K562 (cell line): Measurements from ENCODE around the gene LPCAT2. TPM values are rescaled to one million over a fixed set of nuclear protein-coding genes. Genes with fewer than 3 reads are reported as not detected.

Experiments
- ATAC-seq: fragments of 200-7000 bp; cut with Tn5 transposase; 3 replicates; pipeline ENCODE4 v1.9.1; 2020; ENCODE audit warnings: moderate library complexity
- BruUV-seq: library from RNA; stranded (reverse); fragments of 400-500 nt; replicated peaks from 2 replicates; lab custom pipeline; 2021; lab: Mats Ljungman, UMichigan
- CTCF ChIA-PET: fragments of 300-600 bp; formaldehyde crosslinking; extraction: SDS; loops from one replicate; lab custom pipeline; 2021; ENCODE audit warnings: low intra/inter-chr PET ratio; lab: Yijun Ruan, JAX
- POLR2A ChIA-PET: fragments of 300-600, 350-650 bp; sonication (Branson Sonifier 250); formaldehyde crosslinking; extraction: SDS; loops from one replicate; lab custom pipeline; 2021; ENCODE audit warnings: antibody characterized with exemption, inconsistent platforms; lab: Yijun Ruan, JAX
- DNase-seq, 4 experiments: peaks; one replicate each; pipeline versions ENCODE4 v3.0.0 to v3.0.0-alpha.2; 2011 to 2018; ENCODE audit warnings: low spot score in 3 of 4, mixed read lengths in 3 of 4; ENCODE audit errors: extremely low read depth in 1 of 4
- FAIRE-seq: peaks from 2 replicates; lab custom pipeline; 2011; peaks lifted over from hg19 to GRCh38; lab: Jason Lieb, UNC
- H2AFZ ChIP-seq: 2 replicates; pipeline ENCODE4 v1.6.0; 2011; ENCODE audit warnings: low read depth, low read length, control low read depth, inconsistent platforms
- H3K27ac ChIP-seq: fragments of 200-600 bp; 3 replicates; pipeline ENCODE4 v1.8.0; 2011; ENCODE audit warnings: low read depth, mild to moderate bottlenecking, control low read depth, inconsistent platforms, low read length, moderate library complexity, mixed read lengths; ENCODE audit errors: extremely low read depth
- H3K27me3 ChIP-seq, 2 experiments: fragments of 300-600 bp in 1 of 2; 2 replicates in 1 of 2; 3 replicates in 1 of 2; pipeline versions ENCODE4 v1.6.0 to v1.8.0; 2011; ENCODE audit warnings: inconsistent platforms in 2 of 2, low read length in 2 of 2, mild to moderate bottlenecking in 1 of 2, mixed read lengths in 1 of 2, moderate library complexity in 1 of 2; ENCODE audit not compliant: control insufficient read depth in 2 of 2, insufficient read depth in 2 of 2
- H3K36me3 ChIP-seq: fragments of 300-600 bp; 3 replicates; pipeline ENCODE4 v1.8.0; 2011; ENCODE audit warnings: mild to moderate bottlenecking, low read length, inconsistent platforms; ENCODE audit not compliant: control insufficient read depth, insufficient read depth
- H3K4me1 ChIP-seq, 2 experiments: fragments of 200-600 bp in 1 of 2; replicated peaks in 1 of 2; 2 replicates in 1 of 2; 3 replicates in 1 of 2; pipeline versions ENCODE4 v1.5.1 to v1.8.0; 2011; ENCODE audit warnings: inconsistent platforms in 2 of 2, low read length in 2 of 2, mild to moderate bottlenecking in 1 of 2, mixed read lengths in 1 of 2, moderate library complexity in 1 of 2; ENCODE audit not compliant: control insufficient read depth in 2 of 2, insufficient read depth in 2 of 2
- H3K4me2 ChIP-seq: 2 replicates; pipeline ENCODE4 v1.6.1; 2011; ENCODE audit warnings: low read length, control low read depth, inconsistent platforms, mixed read lengths; ENCODE audit not compliant: insufficient read depth
- H3K4me3 ChIP-seq: fragments of 200-600 bp; sonication (generic), shearing (Covaris generic); 2 replicates; pipeline ENCODE4 v1.5.1; 2016; ENCODE audit warnings: control low read depth, inconsistent platforms
- H3K79me2 ChIP-seq: fragments of 200-600 bp; 3 replicates; pipeline ENCODE4 v1.8.0; 2011; ENCODE audit warnings: low read length, inconsistent platforms; ENCODE audit not compliant: control insufficient read depth, insufficient read depth
- H3K9ac ChIP-seq, 2 experiments: 2 replicates each; pipeline versions ENCODE4 v1.6.0 to v1.6.1; 2011; ENCODE audit warnings: low read depth in 2 of 2, low read length in 2 of 2, control low read depth in 1 of 2, inconsistent platforms in 1 of 2, mild to moderate bottlenecking in 1 of 2, mixed read lengths in 1 of 2; ENCODE audit not compliant: insufficient read depth in 1 of 2
- H3K9me1 ChIP-seq: one replicate; pipeline ENCODE4 v1.6.0; 2011; ENCODE audit warnings: inconsistent platforms, mild to moderate bottlenecking, low read length, moderate library complexity; ENCODE audit not compliant: control insufficient read depth, insufficient read depth
- H3K9me3 ChIP-seq: replicated peaks from 2 replicates; pipeline ENCODE4 v1.5.1; 2011; ENCODE audit warnings: low read depth, low read length, inconsistent platforms; ENCODE audit not compliant: control insufficient read depth, insufficient read depth
- H4K20me1 ChIP-seq: replicated peaks from 2 replicates; pipeline ENCODE4 v1.6.1; 2011; ENCODE audit warnings: low read length, inconsistent platforms, mixed read lengths; ENCODE audit not compliant: control insufficient read depth, insufficient read depth
- CTCF ChIP-seq, 3 experiments: IDR thresholded peaks in 2 of 3; conservative IDR thresholded peaks in 1 of 3; 2 replicates each; pipeline ENCODE4 v1.5.1; 2011 to 2012; ENCODE audit warnings: low read length in 3 of 3, mild to moderate bottlenecking in 3 of 3, control low read depth in 2 of 3, improper control_type of control experiment in 1 of 3, inconsistent platforms in 1 of 3, low read depth in 1 of 3, mixed read lengths in 1 of 3, moderate library complexity in 1 of 3; ENCODE audit not compliant: insufficient read depth in 2 of 3
- DEAF1 ChIP-seq: fragments of 450-650 bp; formaldehyde crosslinking; IDR thresholded peaks from 2 replicates; pipeline ENCODE4 v1.4.0; 2020; ENCODE audit warnings: mild to moderate bottlenecking, moderate library complexity
- ESRRB ChIP-seq: fragments of 250-450 bp; sonication (Bioruptor Pico); IDR thresholded peaks from 2 replicates; pipeline ENCODE4 v1.5.0; 2020; ENCODE audit warnings: mild to moderate bottlenecking, moderate library complexity, borderline replicate concordance
- FOXJ2 ChIP-seq: fragments of 200-800 bp; sonication (Bioruptor generic); IDR thresholded peaks from 2 replicates; pipeline ENCODE4 v1.6.1; 2016; ENCODE audit warnings: missing genetic modification characterization, missing compliant biosample characterization
- HIVEP1 ChIP-seq: fragments of 250-450 bp; sonication (Bioruptor Pico); IDR thresholded peaks from 2 replicates; pipeline ENCODE4 v1.4.0; 2020; ENCODE audit warnings: mild to moderate bottlenecking
- KLF10 ChIP-seq: fragments of 250-450 bp; sonication (Bioruptor Pico); IDR thresholded peaks from 2 replicates; pipeline ENCODE4 v1.6.1; 2021; ENCODE audit warnings: matching md5 sums
- NFRKB ChIP-seq: fragments of 450-650 bp; IDR thresholded peaks from 2 replicates; pipeline ENCODE4 v1.6.1; 2016; ENCODE audit warnings: low read depth
- NKRF ChIP-seq: fragments of 450-650 bp; IDR thresholded peaks from 2 replicates; pipeline ENCODE4 v1.6.1; 2016; ENCODE audit warnings: borderline replicate concordance
- SREBF2 ChIP-seq: sonication (generic); formaldehyde crosslinking; IDR thresholded peaks from 2 replicates; pipeline ENCODE4 v1.4.0; 2020; ENCODE audit warnings: mild to moderate bottlenecking, missing genetic modification reagents
- ZBTB17 ChIP-seq: fragments of 450-650 bp; formaldehyde crosslinking; IDR thresholded peaks from 2 replicates; pipeline ENCODE4 v1.4.0; 2020; ENCODE audit warnings: mild to moderate bottlenecking
- WGBS: fragments of 100-300 bp; shearing (Covaris generic); methylation state at CpG from one replicate; pipeline ENCODE4 v1.1.6; 2016; ENCODE audit warnings: low coverage, mixed read lengths; ENCODE audit not compliant: insufficient coverage; ENCODE audit errors: missing lambda C conversion rate; 5-methylcytosine and 5-hydroxymethylcytosine counted together
- in situ Hi-C: fragments of 300-500 bp; cut with MboI; formaldehyde crosslinking; loops from 4 replicates; pipeline ENCODE4 v1.15.0; 2018; ENCODE audit warnings: inconsistent platforms, mixed read lengths
- intact Hi-C: fragments of 100-400 bp; cut with micrococcal nuclease; formaldehyde crosslinking; loops from 2 replicates; pipeline ENCODE4 v1.14.2; 2022
- polyA plus RNA-seq, 8 experiments: library from polyadenylated mRNA; depleted of rRNA in 4 of 8; stranded (reverse) in 5 of 8; unstranded in 3 of 8; fragments of >200 nt; fragmentation: Nextera tagmentation in 2 of 8; fragmentation: Illumina TruSeq in 1 of 8; extraction: Ambion mirVana in 2 of 8; extraction: Trizol in 1 of 8; gene quantifications; 2 replicates each; pipeline versions ENCODE4 v1.2.1 to v1.2.3, GENCODE V29; 2011 to 2014; ENCODE audit warnings: inconsistent platforms in 1 of 8, missing spikeins in 1 of 8
- total RNA-seq, 7 experiments: library from RNA; depleted of rRNA in 6 of 7; stranded (reverse); fragments of >200 nt in 6 of 7; fragmentation: Illumina TruSeq in 2 of 7; extraction: Trizol in 2 of 7; gene quantifications; 2 replicates each; pipeline versions ENCODE4 v1.2.1 to v1.2.3, GENCODE V29; 2011 to 2021; ENCODE audit warnings: low replicate concordance in 1 of 7
- TF ChIP-seq, protein P1 (sequence below): IDR thresholded peaks from 3 replicates; pipeline ENCODE4 v1.6.1; 2011; ENCODE audit warnings: borderline replicate concordance, mild to moderate bottlenecking, moderate library complexity; ENCODE audit not compliant: insufficient read length; ENCODE audit errors: extremely low read depth
- TF ChIP-seq, protein P2 (sequence below), 2 experiments: fragments of 250-450 bp in 1 of 2; fragments of 450-650 bp in 1 of 2; sonication (Bioruptor Pico) in 1 of 2; IDR thresholded peaks; 2 replicates each; pipeline versions ENCODE4 v1.6.1 to v1.8.0; 2016 to 2021; ENCODE audit warnings: mild to moderate bottlenecking in 2 of 2, moderate library complexity in 2 of 2, missing compliant biosample characterization in 1 of 2, missing genetic modification characterization in 1 of 2

LPCAT2 gene
- total and polyA plus RNA-seq, 9 of the 15 experiments (the other 6 are each of a cell fraction or from before 2014, with no cell fraction given) = 2.9 to 15.0 (median 7.3) TPM

DNA sequence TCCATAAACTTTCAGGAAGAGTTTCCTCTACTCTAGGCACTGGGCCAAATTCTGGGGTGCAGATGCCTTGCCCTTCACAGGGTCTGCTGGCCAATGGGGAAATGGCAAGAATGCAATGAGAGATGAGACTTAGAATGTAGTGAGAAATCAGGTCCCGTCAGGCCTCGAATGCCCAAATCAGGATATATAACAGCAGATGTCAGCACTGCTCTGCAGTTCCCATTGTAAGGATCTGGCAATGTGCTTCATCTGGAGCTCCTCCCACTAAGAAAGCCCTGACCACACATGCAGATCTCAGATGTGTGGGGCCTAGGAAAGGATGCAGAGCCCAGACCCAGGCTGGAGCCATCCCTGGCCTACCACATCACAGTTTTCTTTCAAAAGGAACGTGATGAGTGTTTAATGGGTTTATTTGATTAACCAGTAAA, 13.9 kb upstream of the LPCAT2 start:
- Histone ChIP-seq H3K4me1 (peaks cover 0 to 6% of the 10 kb centered on the region in 2 experiments; a peak in 1 of 5 replicates), H3K27ac (no peak overlapping the region), H3K9me3 (no peaks in the 10 kb centered on the region), H3K4me2 (no peak overlapping the region), H3K27me3 (peaks cover 0 to 19% of the 10 kb centered on the region in 2 experiments; a peak in 4 of 5 replicates), H3K9ac (no peak overlapping the region), H3K9me1 (no peaks in the 10 kb centered on the region), H4K20me1 (0 out of 2 replicates have a peak, but pooled peaks cover 4% of the 10 kb centered on the region), H2AFZ (no peak overlapping the region), H3K36me3 (no peaks in the 10 kb centered on the region), H3K79me2 (no peaks in the 10 kb centered on the region), H3K4me3 (no peak overlapping the region)
- FAIRE-seq = peak; percentile 42
- 3% methylated on average over 3 of the region's 3 CpGs for WGBS
- intact Hi-C loops = loop anchor here (1.0 to 10.0 kb wide), 2 partner anchors 150 to 206 kb away; no protein-coding TSS in a partner anchor
- POLR2A ChIA-PET = interaction anchor here (0.5 to 0.6 kb wide), 2 partner anchors 9 to 449 kb away, joined by 3 read pairs; no protein-coding TSS in a partner anchor
- BruUV-seq = no TSS peak
- in situ Hi-C loops = loop anchor here (10.0 kb wide), 1 partner anchor 350 kb away; no protein-coding TSS in a partner anchor
- peak in 2 of 4 experiments; percentile 39 to 47 for DNase-seq
- peak; percentile 84 for ATAC-seq
- CTCF ChIA-PET = interaction anchor here (0.5 to 2.0 kb wide), 7 partner anchors 30 to 348 kb away, joined by 3 to 22 read pairs (median 4); no protein-coding TSS in a partner anchor
- TF ChIP-seq ESRRB (CRISPR knock-in tag) (no peak), HIVEP1 (CRISPR knock-in tag) (no peak), SREBF2 (CRISPR knock-in tag) (no peak), DEAF1 (peak; percentile 84), ZBTB17 (CRISPR knock-in tag) (peak; percentile 85), NKRF (no peak), CTCF (IDR thresholded peaks at IDR 0.05 in 2 of 3, conservative IDR thresholded peaks at IDR 0.05 in 1 of 3; ENCODE audit: insufficient read depth in 2 of 3, low read depth in 1 of 3, low read length in 3 of 3) (peak; percentile 48 to 72 (median 51)), KLF10 (no peak), NFRKB (no peak), FOXJ2 (tag) (no peak)
- TF ChIP-seq, protein P1, sequence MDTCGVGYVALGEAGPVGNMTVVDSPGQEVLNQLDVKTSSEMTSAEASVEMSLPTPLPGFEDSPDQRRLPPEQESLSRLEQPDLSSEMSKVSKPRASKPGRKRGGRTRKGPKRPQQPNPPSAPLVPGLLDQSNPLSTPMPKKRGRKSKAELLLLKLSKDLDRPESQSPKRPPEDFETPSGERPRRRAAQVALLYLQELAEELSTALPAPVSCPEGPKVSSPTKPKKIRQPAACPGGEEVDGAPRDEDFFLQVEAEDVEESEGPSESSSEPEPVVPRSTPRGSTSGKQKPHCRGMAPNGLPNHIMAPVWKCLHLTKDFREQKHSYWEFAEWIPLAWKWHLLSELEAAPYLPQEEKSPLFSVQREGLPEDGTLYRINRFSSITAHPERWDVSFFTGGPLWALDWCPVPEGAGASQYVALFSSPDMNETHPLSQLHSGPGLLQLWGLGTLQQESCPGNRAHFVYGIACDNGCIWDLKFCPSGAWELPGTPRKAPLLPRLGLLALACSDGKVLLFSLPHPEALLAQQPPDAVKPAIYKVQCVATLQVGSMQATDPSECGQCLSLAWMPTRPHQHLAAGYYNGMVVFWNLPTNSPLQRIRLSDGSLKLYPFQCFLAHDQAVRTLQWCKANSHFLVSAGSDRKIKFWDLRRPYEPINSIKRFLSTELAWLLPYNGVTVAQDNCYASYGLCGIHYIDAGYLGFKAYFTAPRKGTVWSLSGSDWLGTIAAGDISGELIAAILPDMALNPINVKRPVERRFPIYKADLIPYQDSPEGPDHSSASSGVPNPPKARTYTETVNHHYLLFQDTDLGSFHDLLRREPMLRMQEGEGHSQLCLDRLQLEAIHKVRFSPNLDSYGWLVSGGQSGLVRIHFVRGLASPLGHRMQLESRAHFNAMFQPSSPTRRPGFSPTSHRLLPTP = no peak
- TF ChIP-seq, protein P2, sequence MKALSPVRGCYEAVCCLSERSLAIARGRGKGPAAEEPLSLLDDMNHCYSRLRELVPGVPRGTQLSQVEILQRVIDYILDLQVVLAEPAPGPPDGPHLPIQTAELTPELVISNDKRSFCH (CRISPR knock-in tag; IDR thresholded peaks at IDR 0.05) = no peak
- TF ChIP-seq, protein P2 (tag; IDR thresholded peaks at IDR 0.05) = no peak
